ENCODE results near the gene OR51V1.
"Not testable (repeated sequence)": the region's sequence is repeated elsewhere in the genome, so short reads cannot be mapped to it uniquely, and the experiment has no call there.

The OR51V1 gene, protein sequence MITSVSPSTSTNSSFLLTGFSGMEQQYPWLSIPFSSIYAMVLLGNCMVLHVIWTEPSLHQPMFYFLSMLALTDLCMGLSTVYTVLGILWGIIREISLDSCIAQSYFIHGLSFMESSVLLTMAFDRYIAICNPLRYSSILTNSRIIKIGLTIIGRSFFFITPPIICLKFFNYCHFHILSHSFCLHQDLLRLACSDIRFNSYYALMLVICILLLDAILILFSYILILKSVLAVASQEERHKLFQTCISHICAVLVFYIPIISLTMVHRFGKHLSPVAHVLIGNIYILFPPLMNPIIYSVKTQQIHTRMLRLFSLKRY

DNA sequence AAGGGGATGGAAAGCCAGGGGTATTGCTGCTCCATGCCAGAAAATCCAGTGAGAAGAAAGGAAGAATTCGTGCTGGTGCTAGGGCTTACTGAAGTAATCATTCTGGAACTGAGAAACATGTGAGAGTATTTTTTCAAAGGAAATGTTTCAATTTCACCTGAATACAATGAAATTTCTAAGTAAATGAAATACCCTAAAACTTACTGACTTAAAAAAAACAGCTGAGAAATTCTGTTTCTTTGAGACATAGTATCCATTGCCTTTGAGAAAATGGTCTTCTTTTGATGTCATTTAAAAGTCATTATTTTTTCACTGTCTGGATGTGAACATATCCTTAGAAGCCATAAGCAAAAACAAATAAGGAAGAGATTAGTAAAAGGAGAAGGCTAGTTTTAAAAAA lies at the start of gene OR51V1:
Gene OR51V1, minus strand, starts transcription at position 101 of the 400 bp plus-strand sequence. Its CDS starts 0 bp downstream, at position 101.
- DNase-seq (ENCODE audit: low spot score), result no peak
- FAIRE-seq, result no peak

GRCh38 chr11:5249807-5250396 lies 49.4 kb upstream of the OR51V1 start, which contains the start of gene HBG1:
HBG1 (minus strand) TSS chr11:5249857; CDS start chr11:5249804, 53 bp downstream.
- FAIRE-seq; DNase-seq (ENCODE audit: low spot score): not testable (repeated sequence)

GRCh38 chr11:5248498-5248897 lies 48.0 kb upstream of the OR51V1 start:
- not testable (repeated sequence) for FAIRE-seq

GRCh38 chr11:5247472-5248192 lies 47.1 kb upstream of the OR51V1 start:
- no peak for DNase-seq (ENCODE audit: low spot score)
- no peak for FAIRE-seq

More at GRCh38 chr11:5248498-5248897, 48.0 kb upstream of the OR51V1 start:
- DNase-seq (ENCODE audit: low spot score), result not testable (repeated sequence)

DNA sequence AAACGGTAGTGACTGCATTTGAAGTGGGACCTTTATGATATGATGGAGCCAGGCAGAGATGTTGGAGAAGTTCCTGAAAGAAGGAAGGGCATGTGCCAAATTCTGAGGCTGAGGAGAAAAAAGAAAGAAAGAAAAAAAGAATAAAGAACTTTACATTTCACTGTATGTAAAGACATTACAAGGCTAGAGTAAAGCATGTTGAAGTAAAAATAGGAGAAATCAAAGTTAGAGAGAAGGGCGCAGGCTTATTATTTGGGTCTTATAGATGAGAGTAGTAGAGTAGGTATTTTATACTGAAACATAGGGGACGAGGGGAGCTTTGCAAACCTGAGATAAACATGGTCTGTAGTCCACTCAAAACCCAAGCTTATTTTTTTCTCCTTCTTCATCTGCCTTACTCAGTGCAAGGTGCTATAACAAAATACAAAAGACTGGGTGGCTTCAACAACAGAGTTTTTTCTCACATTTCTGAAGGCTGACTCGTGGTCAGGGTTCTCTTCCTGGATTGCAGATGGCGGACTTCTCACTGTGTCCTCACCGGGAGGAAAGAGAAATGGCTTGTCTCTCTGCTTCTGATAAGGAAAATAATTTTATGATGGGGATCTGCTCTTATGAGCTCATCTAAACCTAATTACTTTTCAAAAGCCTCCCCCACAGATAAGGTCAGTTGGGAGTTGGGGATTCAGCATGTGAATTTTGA lies 46.4 kb upstream of the OR51V1 start:
- FAIRE-seq (no peak), DNase-seq (ENCODE audit: low spot score) (no peak)

GRCh38 chr11:5245155-5245554 lies 44.7 kb upstream of the OR51V1 start:
- DNase-seq (ENCODE audit: low spot score) (no peak), FAIRE-seq (no peak)

DNA sequence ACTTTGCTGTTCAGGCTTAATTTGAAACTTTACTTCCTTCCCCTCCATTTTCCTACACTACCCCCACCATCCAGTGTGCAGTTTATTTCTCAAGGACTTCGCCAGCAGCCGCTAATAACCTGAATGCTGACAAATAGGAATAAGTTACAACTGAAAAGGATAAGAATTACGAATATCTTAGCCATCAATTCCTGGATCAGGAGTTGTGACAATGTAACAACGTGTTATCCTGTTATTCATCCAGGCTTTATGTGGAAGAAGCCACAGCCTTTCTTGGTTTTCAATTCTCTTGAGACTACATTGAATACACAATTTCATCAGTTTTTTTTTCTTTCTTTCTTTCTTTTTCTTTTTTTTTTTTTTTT lies 43.3 kb upstream of the OR51V1 start:
- DNase-seq (ENCODE audit: low spot score) (no peak), FAIRE-seq (no peak)

- DNase-seq (ENCODE audit: low spot score), result no peak
- FAIRE-seq, result no peak
Measured at GRCh38 chr11:5242933-5243815, 42.7 kb upstream of the OR51V1 start.

GRCh38 chr11:5242208-5242607 lies 41.7 kb upstream of the OR51V1 start:
- FAIRE-seq, result no peak
- DNase-seq (ENCODE audit: low spot score), result no peak

GRCh38 chr11:5241458-5241857 lies 41.0 kb upstream of the OR51V1 start:
- FAIRE-seq (no peak), DNase-seq (ENCODE audit: low spot score) (no peak)

GRCh38 chr11:5240458-5240857 lies 40.0 kb upstream of the OR51V1 start:
- FAIRE-seq (no peak), DNase-seq (ENCODE audit: low spot score) (no peak)

DNA sequence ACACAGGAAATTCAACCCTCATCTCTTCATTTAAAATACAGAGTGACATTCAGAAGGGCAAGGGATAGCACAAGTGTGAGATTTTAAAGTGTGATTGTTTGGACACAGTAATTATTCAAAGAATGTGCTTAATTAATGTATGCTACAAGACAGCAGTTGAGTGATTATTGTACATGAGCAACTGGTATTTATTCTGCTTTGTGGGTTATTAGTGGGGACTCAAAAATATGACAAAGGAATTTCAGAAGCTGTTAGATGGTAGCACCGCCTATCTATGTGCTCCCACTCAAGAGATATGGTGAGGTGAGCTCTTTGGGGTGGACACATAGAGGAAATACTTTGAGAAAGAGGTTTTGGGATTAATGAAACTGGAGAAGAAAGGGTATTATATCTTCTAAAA lies 39.6 kb upstream of the OR51V1 start:
- FAIRE-seq (no peak), DNase-seq (ENCODE audit: low spot score) (no peak)

DNA sequence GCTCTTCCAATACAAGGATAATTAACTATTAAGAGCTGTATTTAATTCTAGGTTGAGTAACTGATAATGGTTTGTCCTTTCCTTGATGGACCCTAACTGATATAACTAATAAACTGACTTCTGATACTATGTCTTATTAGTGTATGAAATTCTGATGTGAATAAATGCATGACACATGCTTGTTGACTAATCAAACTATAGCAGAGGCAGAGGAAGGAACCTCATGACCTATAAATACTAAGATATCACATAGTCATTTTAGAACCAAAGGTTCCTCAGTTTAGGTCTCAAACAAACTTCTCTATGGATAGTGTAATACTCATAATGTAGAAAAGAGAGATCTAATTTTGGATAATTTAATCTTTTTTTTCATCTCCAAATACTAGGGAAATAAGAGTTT lies 38.6 kb upstream of the OR51V1 start:
- FAIRE-seq (no peak), DNase-seq (ENCODE audit: low spot score) (no peak)

- DNase-seq (ENCODE audit: low spot score) (no peak), FAIRE-seq (no peak)
Measured at GRCh38 chr11:5238486-5238885, 38.0 kb upstream of the OR51V1 start.

DNA sequence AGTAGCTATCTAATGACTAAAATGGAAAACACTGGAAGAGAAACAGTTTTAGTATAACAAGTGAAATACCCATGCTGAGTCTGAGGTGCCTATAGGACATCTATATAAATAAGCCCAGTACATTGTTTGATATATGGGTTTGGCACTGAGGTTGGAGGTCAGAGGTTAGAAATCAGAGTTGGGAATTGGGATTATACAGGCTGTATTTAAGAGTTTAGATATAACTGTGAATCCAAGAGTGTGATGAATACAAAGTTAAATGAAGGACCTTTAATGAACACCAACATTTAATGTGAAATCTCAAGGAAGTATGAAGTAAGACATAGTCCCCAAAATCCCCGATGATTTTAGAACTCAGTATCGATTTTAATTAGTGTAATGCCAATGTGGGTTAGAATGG lies 36.9 kb upstream of the OR51V1 start:
- DNase-seq (ENCODE audit: low spot score), result no peak
- no peak for FAIRE-seq

- DNase-seq (ENCODE audit: low spot score) (no peak), FAIRE-seq (no peak)
Measured at GRCh38 chr11:5235364-5236095, 35.0 kb upstream of the OR51V1 start.

GRCh38 chr11:5234381-5234834 lies 33.9 kb upstream of the OR51V1 start, which contains the start of gene HBD:
HBD (minus strand) TSS chr11:5234483; CDS start chr11:5234433, 50 bp downstream.
- DNase-seq (ENCODE audit: low spot score), result no peak
- no peak for FAIRE-seq

DNA sequence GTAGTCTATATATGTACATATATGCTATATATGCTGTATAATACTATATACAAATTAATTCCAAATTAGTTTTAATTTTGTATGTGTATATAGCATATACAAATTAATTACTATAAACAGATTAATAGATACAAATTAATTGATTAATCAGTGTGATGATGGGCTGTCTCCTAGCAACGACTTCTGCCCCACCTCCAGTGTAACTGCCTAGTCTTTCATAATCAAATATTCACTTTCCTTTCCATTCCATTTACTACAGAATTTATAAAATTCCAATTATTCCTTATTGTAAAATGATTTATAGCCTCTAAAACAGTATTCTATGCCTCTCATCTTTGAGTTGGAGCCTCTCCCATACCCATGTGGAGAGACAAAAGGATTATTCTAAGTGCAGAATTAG lies 32.8 kb upstream of the OR51V1 start:
- FAIRE-seq (no peak), DNase-seq (ENCODE audit: low spot score) (no peak)

- no peak for FAIRE-seq
- DNase-seq (ENCODE audit: low spot score), result no peak
Measured at GRCh38 chr11:5232821-5233220, 32.3 kb upstream of the OR51V1 start.

GRCh38 chr11:5232176-5232575 lies 31.7 kb upstream of the OR51V1 start:
- FAIRE-seq (no peak), DNase-seq (ENCODE audit: low spot score) (no peak)

Measured in urothelium cell line (cell line).